Right cardiac atrium (tissue), 5 donors: ENCODE measurements around the gene ZDHHC22. TPM values are rescaled to one million over a fixed set of nuclear protein-coding genes. Genes with fewer than 3 reads are reported as not detected.

ENCODE experiments used
- ATAC-seq, 2 donors: fragments of 200-7000 bp; cut with Tn5 transposase; one replicate each; pipeline versions ENCODE4 v1.8.0 to v1.9.1; 2020; ENCODE audit warnings: moderate library complexity in 2 of 2, mild to moderate bottlenecking in 1 of 2
- DNase-seq, 3 donors: peaks; one replicate each; pipeline ENCODE4 v3.0.0-alpha.2; 2020
- H3K27ac ChIP-seq: one replicate; pipeline ENCODE4 v1.5.1; 2013; ENCODE audit warnings: mild to moderate bottlenecking, low read length, control low read depth, moderate library complexity
- H3K27me3 ChIP-seq: one replicate; pipeline ENCODE4 v1.6.1; 2013; ENCODE audit not compliant: control insufficient read depth, insufficient read depth
- H3K4me1 ChIP-seq: one replicate; pipeline ENCODE4 v1.6.1; 2013; ENCODE audit warnings: low read length; ENCODE audit not compliant: control insufficient read depth, insufficient read depth
- H3K4me3 ChIP-seq: one replicate; pipeline ENCODE4 v1.5.1; 2013; ENCODE audit warnings: low read length, control low read depth
- H3K9me3 ChIP-seq: one replicate; pipeline ENCODE4 v1.6.1; 2013; ENCODE audit warnings: low read length; ENCODE audit not compliant: control insufficient read depth
- WGBS: extraction: QIAGEN DNeasy Blood & Tissue Kit; methylation state at CpG from one replicate; pipeline ENCODE4 v1.1.7; 2013; 5-methylcytosine and 5-hydroxymethylcytosine counted together
- intact Hi-C, 4 donors: fragments of 100-400 bp; cut with DNase I; formaldehyde crosslinking; loops; one replicate each; pipeline versions ENCODE4 v1.11.0 to v1.14.0; 2022 to 2023
- polyA plus RNA-seq: library from polyadenylated mRNA; stranded (reverse); fragments of 200-250 nt; gene quantifications from one replicate; pipeline ENCODE4 v1.2.3, GENCODE V29; 2013
- total RNA-seq, 4 donors: library from RNA; stranded (reverse); fragmentation: NEBNext Ultra II Directional; extraction: Animal tissue kit (Norgen Biotek cat#: 25700); gene quantifications; one replicate each; pipeline ENCODE4 v1.2.1, GENCODE V29; 2021
- donor health status: healthy with polysubstance abuse.
- donor health status: DM: no; HTN: yes; CAD: no.
- donor health status: DM: no; HTN: no; CAD: no.
- donor health status: DM: no; HTN: yes; CAD: no; lungs with severe emphysema.
- donor health status: DM: yes; HTN: yes; CAD: no.

Gene ZDHHC22
- total and polyA plus RNA-seq, 5 donors, result not detected

- H3K27ac ChIP-seq, result no peak overlapping the region
- H3K9me3 ChIP-seq, result no peaks in the 10 kb centered on the region
- intact Hi-C loops, result no loop called here
- WGBS, result under 1% methylated on average over 67 of the region's 67 CpGs
- H3K27me3 ChIP-seq, result no peaks in the 10 kb centered on the region
- no peak for DNase-seq
- peak overlapping the region; percentile 41 for H3K4me3 ChIP-seq
- ATAC-seq, result no peak
- no peaks in the 10 kb centered on the region for H3K4me1 ChIP-seq
These were observed 1.0 kb downstream of the ZDHHC22 start for GRCh38 chr14:77140359-77141213.

DNA sequence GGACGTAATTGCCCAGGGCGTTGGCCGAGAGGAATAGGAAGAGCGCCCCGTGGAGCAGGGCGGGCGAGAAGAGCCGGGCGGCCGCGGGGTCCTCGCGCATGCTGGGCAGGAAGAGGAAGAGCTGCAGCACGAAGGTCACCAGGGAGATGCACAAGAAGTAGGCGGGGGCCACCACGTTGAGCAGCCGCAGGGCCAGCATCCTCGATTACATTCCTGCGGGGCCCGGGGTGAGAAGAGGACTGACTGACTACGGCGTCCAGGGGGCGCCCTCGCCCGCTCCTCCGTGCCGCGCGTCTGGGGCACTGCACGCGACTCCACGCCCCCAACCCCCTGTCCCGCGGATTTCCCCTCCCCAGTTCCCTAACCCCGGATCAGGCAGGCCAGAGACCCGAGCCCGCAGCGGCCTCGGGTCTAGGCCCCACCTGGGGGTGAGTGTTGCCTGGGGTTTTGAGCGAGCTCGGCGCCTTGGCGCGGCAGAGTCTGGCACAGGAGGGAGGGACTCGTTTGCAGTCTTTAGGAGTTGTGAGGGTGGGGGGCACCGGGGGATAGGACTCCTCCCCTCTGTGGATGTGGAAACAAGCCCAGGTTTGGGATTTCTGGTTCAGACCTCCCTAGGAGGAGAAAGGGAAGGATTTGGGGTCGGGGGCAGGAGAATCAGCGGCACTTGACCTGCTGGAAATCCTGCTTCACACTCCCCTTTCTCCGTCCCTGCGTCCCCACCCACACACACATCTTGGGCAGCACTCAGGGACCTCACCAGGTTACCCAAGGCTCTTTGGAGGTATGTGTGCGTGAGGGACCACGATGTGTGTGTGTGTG lies 1.8 kb downstream of the ZDHHC22 start:
- WGBS, result 3% methylated on average over 52 of the region's 52 CpGs
- DNase-seq (peak in 1 of 3 donors; percentile 60), ATAC-seq (peak in 1 of 2 donors; percentile 43)
- H3K4me1 ChIP-seq, result no peaks in the 10 kb centered on the region
- no peak overlapping the region for H3K4me3 ChIP-seq
- no peak overlapping the region for H3K27ac ChIP-seq
- intact Hi-C loops, result no loop called here
- H3K27me3 ChIP-seq, result no peaks in the 10 kb centered on the region
- H3K9me3 ChIP-seq, result no peaks in the 10 kb centered on the region

DNA sequence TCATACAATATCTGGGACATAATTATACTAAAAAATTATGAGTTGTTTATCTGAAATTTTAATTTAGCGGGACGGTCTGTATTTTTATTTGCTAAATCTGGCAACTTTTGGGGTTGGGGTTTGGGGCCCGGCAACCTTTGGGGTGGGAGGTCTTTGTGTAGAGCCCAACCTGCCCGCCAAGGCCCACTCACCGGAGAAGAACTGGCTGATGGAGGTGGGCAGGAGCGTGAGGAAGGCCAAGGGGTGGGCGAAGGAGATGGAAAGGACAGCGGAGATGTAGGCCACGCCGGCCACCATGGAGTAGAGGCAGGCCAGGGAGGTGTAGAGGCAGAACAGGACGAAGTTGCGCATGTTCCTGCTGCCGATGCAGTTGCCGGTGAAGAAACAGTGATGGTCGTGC lies 2.6 kb downstream of the ZDHHC22 start:
- 84% methylated on average over 15 of the region's 15 CpGs for WGBS
- no peak overlapping the region for H3K4me3 ChIP-seq

DNA sequence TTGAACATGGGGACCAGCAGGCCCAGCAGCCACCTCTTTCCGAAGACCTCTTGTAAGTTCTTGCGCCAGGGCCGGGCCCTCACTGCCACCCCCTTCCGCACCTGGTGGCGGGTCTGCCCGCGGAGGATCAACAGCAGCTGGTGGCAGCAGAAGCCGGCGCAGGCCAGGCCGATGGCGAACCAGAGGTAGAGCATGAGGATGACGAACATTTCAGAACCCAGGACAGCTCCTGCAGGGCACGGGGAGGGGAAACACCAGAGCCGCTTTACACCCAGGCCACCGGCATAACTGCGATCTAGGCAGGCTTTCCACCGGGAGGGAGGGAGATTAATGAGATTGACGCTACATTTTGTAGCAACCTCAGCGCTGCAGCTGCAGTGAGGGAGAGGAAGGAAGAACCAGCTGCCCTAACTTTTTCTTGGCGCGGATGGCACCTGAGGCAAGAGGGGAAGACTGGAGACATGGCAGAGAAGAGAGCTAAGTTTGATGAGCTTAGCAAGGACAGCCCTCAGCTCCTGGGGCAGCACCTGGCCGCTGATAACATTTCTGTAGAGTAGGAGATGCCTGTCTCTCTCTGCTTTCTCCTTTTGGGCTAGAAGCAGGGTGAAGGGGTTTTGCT lies 7.8 kb downstream of the ZDHHC22 start:
- Histone ChIP-seq H3K9me3 (no peaks in the 10 kb centered on the region), H3K27me3 (no peaks in the 10 kb centered on the region), H3K27ac (no peak overlapping the region), H3K4me1 (no peaks in the 10 kb centered on the region), H3K4me3 (no peak overlapping the region)
- WGBS, result 10% methylated on average over 22 of the region's 22 CpGs
- peak; percentile 50 to 80 (median 75) for DNase-seq
- intact Hi-C loops, result no loop called here
- ATAC-seq, result peak; percentile 70 to 71

More for the DNA sequence above, 2.6 kb downstream of the ZDHHC22 start:
- DNase-seq, result no peak
- Histone ChIP-seq H3K27me3 (no peaks in the 10 kb centered on the region), H3K9me3 (no peaks in the 10 kb centered on the region), H3K4me1 (no peaks in the 10 kb centered on the region), H3K27ac (no peak overlapping the region)
- no peak for ATAC-seq
- intact Hi-C loops, result no loop called here

DNA sequence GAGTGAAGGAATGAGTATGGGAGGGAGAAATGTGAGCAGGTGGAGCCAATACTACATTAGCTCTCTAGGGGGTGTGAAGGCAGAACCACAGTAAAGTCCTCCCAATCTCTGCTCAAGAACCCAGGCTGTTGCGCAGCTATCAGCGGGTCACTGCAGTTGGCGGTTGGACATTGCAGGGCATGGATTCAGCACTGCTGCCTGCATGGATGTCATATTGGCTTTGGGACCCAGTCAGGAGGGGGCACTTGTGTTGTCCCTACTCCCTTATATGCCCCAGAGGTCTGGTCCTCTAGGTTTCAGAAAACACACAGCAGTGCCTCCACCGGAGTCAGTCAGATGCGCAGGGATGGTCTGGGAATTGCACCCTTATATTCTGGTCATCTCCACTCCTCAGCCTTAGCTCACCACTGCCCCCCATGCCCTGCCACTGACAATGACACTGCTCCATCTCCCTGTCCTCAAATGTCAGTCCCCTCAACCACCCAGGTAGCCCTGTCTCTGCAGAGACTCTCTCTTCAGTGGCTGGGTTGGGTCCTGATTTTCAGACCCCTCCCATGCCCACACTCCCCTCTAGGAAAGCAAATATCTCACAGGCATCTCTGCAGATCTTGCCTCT lies 9.6 kb downstream of the ZDHHC22 start:
- Histone ChIP-seq H3K27ac (no peak overlapping the region), H3K4me1 (no peaks in the 10 kb centered on the region), H3K27me3 (no peaks in the 10 kb centered on the region), H3K9me3 (no peaks in the 10 kb centered on the region), H3K4me3 (no peak overlapping the region)
- DNase-seq (no peak), ATAC-seq (no peak)
- intact Hi-C loops, result no loop called here
- 86% methylated on average over 5 of the region's 5 CpGs for WGBS

DNA sequence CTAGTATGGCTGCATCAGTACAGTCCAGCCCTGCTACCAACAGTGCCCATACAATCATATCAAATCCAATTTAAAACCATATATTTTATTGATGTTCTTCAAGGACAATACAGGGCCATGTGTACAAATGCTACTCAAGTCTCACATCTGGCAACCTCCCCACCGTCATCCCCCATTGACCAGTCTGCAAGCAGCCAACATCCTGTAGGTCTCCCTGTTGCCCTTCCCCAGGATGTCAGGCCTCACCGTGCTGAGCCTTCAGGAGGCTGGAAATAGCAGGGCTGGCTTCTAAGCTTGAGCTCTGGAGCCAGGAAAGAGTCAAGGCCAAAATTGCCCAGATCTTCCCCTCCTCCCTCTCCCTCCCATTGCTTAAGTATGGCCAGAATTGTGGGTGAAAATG lies 10.4 kb downstream of the ZDHHC22 start:
- no peaks in the 10 kb centered on the region for H3K4me1 ChIP-seq
- ATAC-seq, result no peak
- no peaks in the 10 kb centered on the region for H3K27me3 ChIP-seq
- intact Hi-C loops, result no loop called here
- H3K27ac ChIP-seq, result no peak overlapping the region
- no peak overlapping the region for H3K4me3 ChIP-seq
- 56% methylated on average over 2 of the region's 2 CpGs for WGBS
- H3K9me3 ChIP-seq, result no peaks in the 10 kb centered on the region
- no peak for DNase-seq

DNA sequence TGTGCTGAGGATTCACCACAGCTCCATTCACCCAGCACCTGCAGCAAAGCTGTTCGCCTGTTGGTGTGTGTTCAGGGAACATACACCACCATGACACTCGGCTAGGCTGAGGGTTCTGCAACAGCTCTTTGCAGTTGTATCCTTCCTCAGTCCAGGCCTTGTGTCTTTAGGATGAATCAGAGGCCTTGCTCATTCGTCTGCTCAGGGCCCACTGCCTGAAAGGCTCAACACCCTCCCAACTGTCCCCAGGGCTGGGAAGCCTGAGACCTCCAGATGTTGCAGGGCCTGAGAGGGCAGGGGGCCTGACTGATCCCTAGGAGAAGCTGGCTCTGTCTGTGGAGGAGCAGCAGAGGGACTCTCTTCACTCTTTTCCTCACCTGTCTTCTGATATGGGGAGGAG lies 11.2 kb downstream of the ZDHHC22 start:
- 67% methylated on average over 3 of the region's 3 CpGs for WGBS
- ATAC-seq (no peak), DNase-seq (no peak)
- Histone ChIP-seq H3K4me1 (no peaks in the 10 kb centered on the region), H3K9me3 (no peaks in the 10 kb centered on the region), H3K27ac (no peak overlapping the region), H3K27me3 (no peaks in the 10 kb centered on the region), H3K4me3 (no peak overlapping the region)
- intact Hi-C loops, result no loop called here

GRCh38 chr14:77128414-77128891 lies 13.1 kb downstream of the ZDHHC22 start:
- DNase-seq (no peak), ATAC-seq (no peak)
- Histone ChIP-seq H3K9me3 (no peaks in the 10 kb centered on the region), H3K27me3 (no peaks in the 10 kb centered on the region), H3K4me3 (no peak overlapping the region), H3K27ac (no peak overlapping the region), H3K4me1 (peaks cover 6% of the 10 kb centered on the region)
- 65% methylated on average over 6 of the region's 6 CpGs for WGBS
- intact Hi-C loops, result no loop called here

- intact Hi-C loops, result no loop called here
- 83% methylated on average over 4 of the region's 4 CpGs for WGBS
- no peaks in the 10 kb centered on the region for H3K9me3 ChIP-seq
- ATAC-seq (no peak), DNase-seq (no peak)
- H3K4me1 ChIP-seq, result peaks cover 8% of the 10 kb centered on the region
- no peak overlapping the region for H3K27ac ChIP-seq
- H3K27me3 ChIP-seq, result no peaks in the 10 kb centered on the region
- H3K4me3 ChIP-seq, result no peak overlapping the region
These were observed 15.1 kb downstream of the ZDHHC22 start for GRCh38 chr14:77126461-77126990.

DNA sequence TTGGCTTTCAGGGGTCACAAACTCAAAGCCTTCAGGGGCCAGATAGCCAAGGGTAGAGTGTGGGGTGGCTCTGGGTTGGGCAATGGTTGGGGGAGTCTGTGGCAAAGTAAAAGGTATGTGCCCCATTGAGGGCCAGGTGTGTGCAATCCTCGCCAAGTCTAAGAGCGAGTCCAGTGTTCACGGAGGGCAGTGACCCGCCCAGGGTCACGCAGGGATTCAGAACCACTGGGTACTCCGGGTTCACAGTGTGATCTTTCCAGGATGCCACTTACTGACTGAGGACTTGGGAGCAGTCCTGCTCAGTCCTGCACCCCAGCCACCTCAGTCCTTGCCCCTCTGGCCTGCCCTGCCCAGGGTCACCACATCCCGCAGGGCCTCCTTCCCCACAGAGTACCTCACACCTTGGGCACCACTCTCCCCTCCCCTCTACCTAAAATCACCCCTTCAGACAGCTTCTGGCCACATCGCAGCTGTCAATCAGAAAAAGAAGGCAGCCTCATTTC lies 15.7 kb downstream of the ZDHHC22 start:
- Histone ChIP-seq H3K27me3 (no peaks in the 10 kb centered on the region), H3K27ac (no peak overlapping the region), H3K4me1 (peaks cover 8% of the 10 kb centered on the region), H3K9me3 (no peaks in the 10 kb centered on the region), H3K4me3 (no peak overlapping the region)
- DNase-seq, result no peak
- intact Hi-C loops, result no loop called here
- no peak for ATAC-seq
- WGBS, result 93% methylated on average over 8 of the region's 8 CpGs
